Bronchial epithelial cell (primary cell): ENCODE measurements around the gene ADAM12. TPM values are rescaled to one million over a fixed set of nuclear protein-coding genes. Genes with fewer than 3 reads are reported as not detected.
A peak's percentile ranks its signal among the peaks of the same experiment; 100 is the strongest.
"Not testable (repeated sequence)": the region's sequence is repeated elsewhere in the genome, so short reads cannot be mapped to it uniquely, and the experiment has no call there.

Experiments
- DNase-seq: peaks from one replicate; pipeline ENCODE4 v3.0.0-alpha.2; 2010; ENCODE audit warnings: low read depth
- FAIRE-seq: peaks from 2 replicates; lab custom pipeline; 2011; peaks lifted over from hg19 to GRCh38; lab: Jason Lieb, UNC
- H3K27me3 ChIP-seq: 2 replicates; pipeline ENCODE4 v1.5.1; 2011; ENCODE audit warnings: low read length; ENCODE audit not compliant: control insufficient read depth, insufficient read depth
- H3K36me3 ChIP-seq: 2 replicates; pipeline ENCODE4 v1.5.1; 2011; ENCODE audit warnings: low read length; ENCODE audit not compliant: control insufficient read depth, insufficient read depth
- H3K4me3 ChIP-seq: 2 replicates; pipeline ENCODE4 v1.5.1; 2011; ENCODE audit warnings: mild to moderate bottlenecking, low read depth, low read length, control low read depth
- CTCF ChIP-seq: IDR thresholded peaks from 2 replicates; pipeline ENCODE4 v1.5.1; 2011; ENCODE audit warnings: mild to moderate bottlenecking, moderate library complexity, low read length, control low read depth, inconsistent platforms; ENCODE audit not compliant: insufficient read depth, severe bottlenecking
- total RNA-seq: library from RNA; depleted of rRNA; stranded (reverse); fragments of >200 nt; gene quantifications from 2 replicates; pipeline ENCODE4 v1.2.1, GENCODE V29; 2014

Gene ADAM12
- total RNA-seq, 1 donor from 2014 or later: 1.8 TPM

GRCh38 chr10:126387041-126387921 is 996 bp downstream of the ADAM12 start:
- peak; percentile 84 for TF ChIP-seq CTCF
- DNase-seq (peak; percentile 50), FAIRE-seq (no peak)
- Histone ChIP-seq H3K36me3 (no peaks in the 10 kb centered on the region), H3K4me3 (peak overlapping the region; percentile 47), H3K27me3 (no peaks in the 10 kb centered on the region)

- TF ChIP-seq CTCF: no peak
- DNase-seq (peak; percentile 80), FAIRE-seq (no peak)
- Histone ChIP-seq H3K36me3 (no peaks in the 10 kb centered on the region), H3K4me3 (no peak overlapping the region), H3K27me3 (no peaks in the 10 kb centered on the region)
Measured at GRCh38 chr10:126384269-126384873, 3.9 kb downstream of the ADAM12 start.

GRCh38 chr10:126380352-126381076 is 7.8 kb downstream of the ADAM12 start:
- DNase-seq: no peak
- no peak for TF ChIP-seq CTCF
- no peaks in the 10 kb centered on the region for H3K27me3 ChIP-seq

GRCh38 chr10:126379166-126379565 is 9.1 kb downstream of the ADAM12 start:
- H3K27me3 ChIP-seq, H3K4me3 ChIP-seq, FAIRE-seq, DNase-seq, H3K36me3 ChIP-seq: not testable (repeated sequence)

More at GRCh38 chr10:126380352-126381076, 7.8 kb downstream of the ADAM12 start:
- Histone ChIP-seq H3K36me3 (no peaks in the 10 kb centered on the region), H3K4me3 (no peak overlapping the region)
- no peak for FAIRE-seq

GRCh38 chr10:126376956-126377355 is 11.3 kb downstream of the ADAM12 start:
- no peaks in the 10 kb centered on the region for H3K27me3 ChIP-seq
- DNase-seq: peak; percentile 78
- no peak for FAIRE-seq
- no peaks in the 10 kb centered on the region for H3K36me3 ChIP-seq
- no peak overlapping the region for H3K4me3 ChIP-seq
- no peak for TF ChIP-seq CTCF

GRCh38 chr10:126375926-126376554 is 12.2 kb downstream of the ADAM12 start:
- DNase-seq (peak; percentile 82), FAIRE-seq (no peak)
- TF ChIP-seq CTCF: no peak
- H3K36me3 ChIP-seq: no peaks in the 10 kb centered on the region
- no peaks in the 10 kb centered on the region for H3K27me3 ChIP-seq
- H3K4me3 ChIP-seq: no peak overlapping the region
